ENCODE results near the gene MAP2K5. TPM values are rescaled to one million over a fixed set of nuclear protein-coding genes. Genes with fewer than 3 reads are reported as not detected.

The MAP2K5 gene
- total RNA-seq, 1 donor from 2014 or later: 25.0 TPM

DNA sequence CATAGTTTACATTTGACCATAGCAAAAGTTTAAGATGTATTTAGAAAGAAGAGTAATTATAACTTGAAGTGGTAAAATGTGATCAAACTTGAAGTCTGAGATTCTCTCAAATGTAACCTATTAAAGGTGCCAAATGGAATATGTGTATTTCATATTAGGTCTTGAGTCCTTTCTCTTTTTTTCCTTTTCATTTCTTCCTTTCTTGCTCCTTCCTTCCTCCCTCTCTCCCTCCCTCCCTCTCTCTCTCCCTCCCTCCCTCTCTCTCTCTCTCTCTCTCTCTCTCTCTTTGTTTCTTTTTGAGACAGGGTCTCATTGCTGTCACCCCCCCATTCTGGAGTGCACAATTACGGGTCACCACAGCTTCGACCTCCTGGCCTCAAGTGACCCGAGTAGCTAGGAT lies 47.7 kb downstream of the MAP2K5 start:
- no peaks in the 10 kb centered on the region for H3K9me3 ChIP-seq (replicated peaks)
- H3K27ac ChIP-seq (replicated peaks): no peak overlapping the region
- DNase-seq: no peak
- H3K4me3 ChIP-seq: no peak overlapping the region
- intact Hi-C loops (cut with micrococcal nuclease): no loop called here
- no peaks in the 10 kb centered on the region for H3K27me3 ChIP-seq (ENCODE audit: low read depth)
- no peaks in the 10 kb centered on the region for H3K4me1 ChIP-seq
- peaks cover 61% of the 10 kb centered on the region for H3K36me3 ChIP-seq
- TF ChIP-seq, protein P1, sequence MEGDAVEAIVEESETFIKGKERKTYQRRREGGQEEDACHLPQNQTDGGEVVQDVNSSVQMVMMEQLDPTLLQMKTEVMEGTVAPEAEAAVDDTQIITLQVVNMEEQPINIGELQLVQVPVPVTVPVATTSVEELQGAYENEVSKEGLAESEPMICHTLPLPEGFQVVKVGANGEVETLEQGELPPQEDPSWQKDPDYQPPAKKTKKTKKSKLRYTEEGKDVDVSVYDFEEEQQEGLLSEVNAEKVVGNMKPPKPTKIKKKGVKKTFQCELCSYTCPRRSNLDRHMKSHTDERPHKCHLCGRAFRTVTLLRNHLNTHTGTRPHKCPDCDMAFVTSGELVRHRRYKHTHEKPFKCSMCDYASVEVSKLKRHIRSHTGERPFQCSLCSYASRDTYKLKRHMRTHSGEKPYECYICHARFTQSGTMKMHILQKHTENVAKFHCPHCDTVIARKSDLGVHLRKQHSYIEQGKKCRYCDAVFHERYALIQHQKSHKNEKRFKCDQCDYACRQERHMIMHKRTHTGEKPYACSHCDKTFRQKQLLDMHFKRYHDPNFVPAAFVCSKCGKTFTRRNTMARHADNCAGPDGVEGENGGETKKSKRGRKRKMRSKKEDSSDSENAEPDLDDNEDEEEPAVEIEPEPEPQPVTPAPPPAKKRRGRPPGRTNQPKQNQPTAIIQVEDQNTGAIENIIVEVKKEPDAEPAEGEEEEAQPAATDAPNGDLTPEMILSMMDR (IDR thresholded peaks at IDR 0.05; ENCODE audit: borderline replicate concordance): no peak

DNA sequence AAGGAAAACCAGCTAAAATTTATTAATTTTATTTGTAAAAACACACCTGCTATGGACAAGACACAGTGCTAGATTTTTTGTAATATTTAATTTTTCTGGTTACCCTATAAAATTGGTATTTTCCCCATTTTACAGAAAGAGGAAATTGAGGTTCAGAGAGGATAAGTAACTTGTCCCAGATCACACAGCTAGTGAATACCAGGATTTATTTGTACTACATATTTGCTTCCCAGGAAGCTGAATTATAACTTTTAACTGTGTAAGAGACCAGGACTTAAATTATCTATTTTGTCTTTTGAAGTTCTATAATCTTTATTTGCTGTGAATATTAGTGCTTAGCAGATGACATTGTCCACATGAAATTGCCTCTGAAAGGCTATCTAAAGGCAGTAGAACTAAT lies 49.7 kb downstream of the MAP2K5 start:
- Histone ChIP-seq H3K27ac (replicated peaks) (no peak overlapping the region), H3K27me3 (ENCODE audit: low read depth) (no peaks in the 10 kb centered on the region), H3K4me3 (no peak overlapping the region), H3K36me3 (peaks cover 59% of the 10 kb centered on the region), H3K4me1 (no peaks in the 10 kb centered on the region), H3K9me3 (replicated peaks) (no peaks in the 10 kb centered on the region)
- no peak for DNase-seq
- TF ChIP-seq, protein P1 (IDR thresholded peaks at IDR 0.05; ENCODE audit: borderline replicate concordance): no peak
- intact Hi-C loops (cut with micrococcal nuclease): no loop called here

DNA sequence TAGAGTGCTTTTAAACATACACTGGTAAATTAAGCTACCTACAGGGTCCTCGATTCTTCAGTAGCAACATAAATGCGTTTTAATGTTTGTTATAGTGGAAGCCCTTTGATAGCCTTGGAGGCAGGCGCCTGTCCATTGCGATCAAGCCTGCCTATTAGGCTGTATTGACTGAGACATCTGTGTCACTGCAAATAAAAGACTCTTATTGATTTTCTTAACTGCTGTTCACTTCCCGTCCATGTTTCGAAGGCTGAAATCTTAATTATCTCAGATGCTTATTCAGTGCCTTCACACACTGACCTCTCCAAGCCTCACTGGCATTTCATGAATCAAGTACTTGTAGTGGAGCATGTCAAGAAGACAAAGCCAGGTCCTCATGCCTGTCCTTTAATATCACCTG lies 51.1 kb downstream of the MAP2K5 start:
- Histone ChIP-seq H3K36me3 (peaks cover 45% of the 10 kb centered on the region), H3K4me1 (no peaks in the 10 kb centered on the region), H3K4me3 (no peak overlapping the region), H3K27me3 (ENCODE audit: low read depth) (no peaks in the 10 kb centered on the region), H3K27ac (replicated peaks) (no peak overlapping the region), H3K9me3 (replicated peaks) (no peaks in the 10 kb centered on the region)
- intact Hi-C loops (cut with micrococcal nuclease): no loop called here
- DNase-seq: no peak
- TF ChIP-seq, protein P1 (IDR thresholded peaks at IDR 0.05; ENCODE audit: borderline replicate concordance): no peak

DNA sequence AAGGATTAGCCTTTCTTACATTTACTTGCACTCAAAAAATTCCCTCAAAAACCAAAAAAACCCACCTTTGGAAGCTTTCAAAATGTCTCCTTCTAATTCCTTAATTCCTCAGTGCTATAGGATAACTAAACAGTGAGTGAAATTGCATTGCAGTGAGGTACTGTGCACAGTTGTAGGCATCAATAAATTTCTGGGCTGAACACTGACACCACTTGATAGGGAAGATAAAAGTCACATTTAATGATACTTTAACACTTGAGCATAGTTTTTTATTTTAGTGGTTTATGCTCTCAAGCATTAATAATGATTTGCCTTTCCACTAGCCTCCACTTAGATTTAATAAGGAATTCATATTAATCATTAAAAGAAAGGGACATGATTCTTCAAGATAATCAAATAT lies 52.3 kb downstream of the MAP2K5 start:
- no peak overlapping the region for H3K27ac ChIP-seq (replicated peaks)
- no peaks in the 10 kb centered on the region for H3K9me3 ChIP-seq (replicated peaks)
- TF ChIP-seq, protein P1 (IDR thresholded peaks at IDR 0.05; ENCODE audit: borderline replicate concordance): no peak
- intact Hi-C loops (cut with micrococcal nuclease): no loop called here
- no peak for DNase-seq
- H3K27me3 ChIP-seq (ENCODE audit: low read depth): no peaks in the 10 kb centered on the region
- no peak overlapping the region for H3K4me3 ChIP-seq
- no peaks in the 10 kb centered on the region for H3K4me1 ChIP-seq
- peaks cover 40% of the 10 kb centered on the region for H3K36me3 ChIP-seq

DNA sequence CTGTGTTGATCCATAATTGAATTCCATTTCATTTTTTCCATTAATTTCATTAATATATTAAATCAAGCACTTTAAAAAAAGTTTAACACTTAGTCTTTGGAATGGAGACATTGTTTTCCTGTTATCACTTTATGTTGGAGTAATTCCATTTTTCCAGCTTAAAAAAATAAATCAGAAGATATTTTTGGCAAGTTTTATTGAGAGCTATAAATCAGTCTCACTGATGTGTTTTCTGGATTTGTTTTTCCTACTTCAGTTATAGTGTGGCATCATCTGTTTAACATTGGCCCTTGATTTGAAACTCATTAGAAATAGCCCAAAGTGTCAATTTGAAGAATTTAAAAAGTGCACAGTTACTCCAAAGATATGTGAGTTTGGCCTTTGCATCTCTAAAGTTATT lies 53.1 kb downstream of the MAP2K5 start:
- TF ChIP-seq, protein P1 (IDR thresholded peaks at IDR 0.05; ENCODE audit: borderline replicate concordance): no peak
- Histone ChIP-seq H3K27ac (replicated peaks) (no peak overlapping the region), H3K4me1 (no peaks in the 10 kb centered on the region), H3K9me3 (replicated peaks) (no peaks in the 10 kb centered on the region), H3K36me3 (peaks cover 41% of the 10 kb centered on the region), H3K27me3 (ENCODE audit: low read depth) (no peaks in the 10 kb centered on the region), H3K4me3 (no peak overlapping the region)
- DNase-seq: no peak
- intact Hi-C loops (cut with micrococcal nuclease): no loop called here

DNA sequence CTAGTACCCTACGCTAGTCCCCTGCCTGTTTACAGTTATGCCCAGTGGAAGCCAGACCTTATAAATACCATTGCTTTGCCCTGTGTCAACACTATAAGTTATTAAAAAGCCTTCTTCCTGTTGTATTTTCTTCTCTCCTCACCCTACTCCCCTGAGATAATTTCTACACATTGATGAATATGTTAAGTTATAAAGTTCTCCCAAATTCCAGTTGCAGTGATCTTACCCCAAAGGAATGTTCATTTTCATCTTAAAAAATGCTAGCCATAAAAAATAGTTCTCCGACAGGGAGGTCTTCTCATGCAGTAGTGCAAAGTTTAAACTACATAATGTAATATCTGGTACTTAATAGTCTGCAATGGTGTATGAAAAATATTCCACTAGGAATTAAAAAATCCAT lies 58.6 kb downstream of the MAP2K5 start:
- intact Hi-C loops (cut with micrococcal nuclease): no loop called here
- no peak overlapping the region for H3K27ac ChIP-seq (replicated peaks)
- no peaks in the 10 kb centered on the region for H3K9me3 ChIP-seq (replicated peaks)
- H3K36me3 ChIP-seq: peaks cover 18% of the 10 kb centered on the region
- no peak overlapping the region for H3K4me3 ChIP-seq
- DNase-seq: no peak
- TF ChIP-seq, protein P1 (IDR thresholded peaks at IDR 0.05; ENCODE audit: borderline replicate concordance): no peak
- H3K27me3 ChIP-seq (ENCODE audit: low read depth): no peaks in the 10 kb centered on the region
- no peaks in the 10 kb centered on the region for H3K4me1 ChIP-seq

Data from left ventricle myocardium inferior (tissue), 1 donor.